Neural crest cell (in vitro differentiated cells): ENCODE results near the gene INPP5F. TPM values are rescaled to one million over a fixed set of nuclear protein-coding genes. Genes with fewer than 3 reads are reported as not detected.

Source experiments
- DNase-seq: peaks from one replicate; pipeline ENCODE4 v3.0.0; 2021; ENCODE audit warnings: low read depth, mixed read lengths, low spot score
- H3K27ac Mint-ChIP-seq: one replicate; pipeline ENCODE4 v1.8.0; 2021; ENCODE audit warnings: mild to moderate bottlenecking, mixed read lengths; ENCODE audit not compliant: unreplicated experiment
- H3K27me3 Mint-ChIP-seq: 2 replicates; pipeline ENCODE4 v1.8.0; 2021; ENCODE audit warnings: low read depth, mild to moderate bottlenecking, mixed read lengths
- H3K36me3 Mint-ChIP-seq: 2 replicates; pipeline ENCODE4 v1.8.0; 2021; ENCODE audit warnings: low read depth, mild to moderate bottlenecking, mixed read lengths
- H3K4me1 Mint-ChIP-seq: 2 replicates; pipeline ENCODE4 v1.8.0; 2021; ENCODE audit warnings: mixed read lengths
- H3K4me3 Mint-ChIP-seq: one replicate; pipeline ENCODE4 v1.8.0; 2021; ENCODE audit warnings: mild to moderate bottlenecking, mixed read lengths
- H3K9me3 Mint-ChIP-seq: 2 replicates; pipeline ENCODE4 v1.8.0; 2021; ENCODE audit warnings: mixed read lengths
- total RNA-seq: library from RNA; stranded (reverse); gene quantifications from 2 replicates; pipeline ENCODE4 v1.2.1, GENCODE V29; 2021
- TF ChIP-seq, protein P1 (sequence below): fragments of 200-600 bp; sonication (generic); conservative IDR thresholded peaks from 2 replicates; pipeline ENCODE4 v1.5.0; 2021; ENCODE audit warnings: antibody characterized with exemption, mild to moderate bottlenecking

INPP5F gene
- total RNA-seq, 1 donor from 2014 or later: 95.4 TPM

DNA sequence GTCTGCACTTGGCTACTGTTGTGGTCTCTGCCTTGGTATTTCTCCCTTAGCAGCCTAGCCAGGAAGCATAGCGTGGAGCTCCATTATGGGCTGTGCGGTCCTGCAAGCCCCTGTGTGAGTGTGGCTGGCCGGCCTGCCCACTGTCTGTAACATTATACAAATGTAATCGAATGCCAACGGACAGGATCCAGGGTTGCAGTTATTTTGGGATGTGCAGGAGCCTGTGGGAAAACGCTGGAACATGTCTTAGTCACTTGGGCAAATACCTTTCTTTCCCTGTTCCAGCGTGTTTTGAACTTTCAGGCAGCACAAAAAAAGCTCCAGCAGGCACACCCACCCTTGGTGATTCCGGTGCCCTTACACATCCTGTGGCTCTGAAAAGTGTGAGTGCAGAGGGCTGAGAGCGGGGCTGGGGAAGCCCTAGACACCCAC lies 45.2 kb upstream of the INPP5F start:
- Mint-ChIP-seq H3K27me3 (no peaks in the 10 kb centered on the region), H3K4me3 (no peak overlapping the region), H3K9me3 (no peaks in the 10 kb centered on the region), H3K36me3 (peaks cover 3% of the 10 kb centered on the region), H3K4me1 (peaks cover 4% of the 10 kb centered on the region), H3K27ac (no peak overlapping the region)
- DNase-seq: no peak
- TF ChIP-seq, protein P1, sequence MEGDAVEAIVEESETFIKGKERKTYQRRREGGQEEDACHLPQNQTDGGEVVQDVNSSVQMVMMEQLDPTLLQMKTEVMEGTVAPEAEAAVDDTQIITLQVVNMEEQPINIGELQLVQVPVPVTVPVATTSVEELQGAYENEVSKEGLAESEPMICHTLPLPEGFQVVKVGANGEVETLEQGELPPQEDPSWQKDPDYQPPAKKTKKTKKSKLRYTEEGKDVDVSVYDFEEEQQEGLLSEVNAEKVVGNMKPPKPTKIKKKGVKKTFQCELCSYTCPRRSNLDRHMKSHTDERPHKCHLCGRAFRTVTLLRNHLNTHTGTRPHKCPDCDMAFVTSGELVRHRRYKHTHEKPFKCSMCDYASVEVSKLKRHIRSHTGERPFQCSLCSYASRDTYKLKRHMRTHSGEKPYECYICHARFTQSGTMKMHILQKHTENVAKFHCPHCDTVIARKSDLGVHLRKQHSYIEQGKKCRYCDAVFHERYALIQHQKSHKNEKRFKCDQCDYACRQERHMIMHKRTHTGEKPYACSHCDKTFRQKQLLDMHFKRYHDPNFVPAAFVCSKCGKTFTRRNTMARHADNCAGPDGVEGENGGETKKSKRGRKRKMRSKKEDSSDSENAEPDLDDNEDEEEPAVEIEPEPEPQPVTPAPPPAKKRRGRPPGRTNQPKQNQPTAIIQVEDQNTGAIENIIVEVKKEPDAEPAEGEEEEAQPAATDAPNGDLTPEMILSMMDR: no peak

DNA sequence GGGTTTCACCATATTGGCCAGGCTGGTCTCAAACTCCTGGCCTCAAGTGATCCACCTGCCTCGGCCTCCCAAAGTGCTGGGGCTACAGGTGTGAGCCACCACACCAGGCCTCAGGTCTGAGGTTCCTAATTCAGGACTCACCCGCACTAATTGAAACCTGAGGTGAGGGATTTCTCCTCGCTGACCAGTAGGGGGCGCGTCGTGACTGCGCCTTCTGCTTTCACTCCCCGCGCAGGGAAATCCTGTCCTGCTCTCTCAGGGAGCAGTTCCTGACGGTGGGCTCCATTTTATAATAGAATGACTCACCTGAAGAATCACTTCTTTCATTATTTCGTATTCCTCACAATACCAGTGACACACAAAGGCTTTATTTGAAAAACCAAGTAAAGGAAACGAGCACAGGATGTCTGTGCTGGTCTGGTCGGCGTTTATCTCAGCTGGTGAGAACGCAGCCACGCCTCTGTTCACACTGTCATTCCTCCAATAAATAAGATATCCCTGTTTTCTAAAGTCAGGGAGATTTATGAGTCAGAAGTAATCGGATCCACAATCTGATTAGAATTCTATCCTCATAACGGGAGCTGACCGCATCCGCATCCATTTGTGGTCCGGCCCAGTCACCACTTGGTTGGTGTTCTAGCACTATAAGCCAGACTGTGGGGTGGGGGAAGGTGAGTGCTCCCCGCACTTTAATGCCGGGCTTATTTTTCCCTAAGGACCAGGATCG lies 39.2 kb upstream of the INPP5F start:
- Mint-ChIP-seq H3K9me3 (no peaks in the 10 kb centered on the region), H3K27ac (peak overlapping the region; percentile 54), H3K4me3 (peak overlapping the region; percentile 77), H3K36me3 (no peaks in the 10 kb centered on the region), H3K27me3 (no peaks in the 10 kb centered on the region), H3K4me1 (peaks cover 37% of the 10 kb centered on the region)
- TF ChIP-seq, protein P1: peak; percentile 98
- DNase-seq: peak; percentile 83

DNA sequence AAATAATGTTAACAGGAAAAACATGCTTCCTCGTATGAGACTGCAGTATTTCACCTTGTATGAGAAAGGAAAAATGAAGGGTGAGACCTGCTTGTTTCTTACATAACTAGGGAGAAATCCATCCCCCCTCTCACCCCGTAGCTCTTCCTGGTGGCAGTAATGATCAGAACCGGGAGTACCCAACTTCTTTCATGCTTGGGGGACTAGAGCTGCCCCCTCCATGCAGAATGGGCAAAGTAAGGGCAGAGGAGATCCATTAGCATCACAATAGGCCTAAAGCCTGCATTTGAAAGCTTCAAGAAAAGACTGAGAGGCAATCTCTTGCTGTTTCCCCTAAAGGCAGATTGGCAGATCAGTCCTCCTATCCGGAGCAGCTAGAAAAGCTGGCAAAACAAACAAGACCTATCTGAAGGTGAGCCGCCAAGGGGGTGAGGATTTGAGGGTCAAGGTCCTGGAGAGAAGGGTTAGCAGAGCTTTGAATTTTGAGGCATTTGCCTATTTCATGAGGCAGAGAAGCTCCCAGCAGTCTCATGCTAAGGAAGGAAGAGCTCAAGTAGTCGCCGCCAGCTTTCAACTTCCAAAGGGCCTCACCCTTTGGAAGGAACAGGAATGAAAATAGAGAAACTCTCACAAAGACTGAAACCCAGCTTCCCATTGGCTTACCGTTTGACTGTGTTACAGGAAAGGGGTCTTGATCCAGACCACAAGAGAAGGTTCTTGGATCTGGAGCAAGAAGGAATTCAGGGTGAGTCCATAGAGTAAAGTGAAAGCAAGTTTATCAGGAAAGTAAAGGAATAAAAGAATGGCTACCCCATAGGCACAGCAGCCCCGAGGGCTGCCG lies 38.4 kb upstream of the INPP5F start:
- DNase-seq: peak; percentile 33
- no peaks in the 10 kb centered on the region for H3K36me3 Mint-ChIP-seq

DNA sequence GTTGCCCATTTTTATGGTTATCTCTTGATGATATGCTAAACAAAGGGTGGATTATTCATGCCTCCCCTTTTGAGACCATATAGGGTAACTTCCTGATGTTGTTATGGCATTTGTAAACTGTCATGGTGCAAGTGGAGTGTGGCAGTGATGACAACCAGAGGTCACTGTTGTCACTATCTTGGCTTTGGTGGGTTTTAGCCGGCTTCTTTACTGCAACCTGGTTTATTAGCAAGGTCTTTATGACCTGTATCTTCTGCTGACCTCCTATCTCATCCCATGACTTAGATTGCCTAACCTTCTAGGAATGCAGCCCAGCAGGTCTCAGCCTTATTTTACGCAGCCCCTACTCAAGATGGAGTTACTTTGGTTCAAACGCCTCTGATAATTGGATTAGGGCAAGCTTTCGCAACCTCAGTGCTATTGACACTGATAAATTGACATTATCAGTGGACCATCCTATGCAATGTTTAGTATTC lies 37.8 kb upstream of the INPP5F start:
- TF ChIP-seq, protein P1: no peak
- no peaks in the 10 kb centered on the region for H3K27me3 Mint-ChIP-seq
- no peak overlapping the region for H3K27ac Mint-ChIP-seq
- H3K36me3 Mint-ChIP-seq: no peaks in the 10 kb centered on the region
- peaks cover 45% of the 10 kb centered on the region for H3K4me1 Mint-ChIP-seq
- H3K9me3 Mint-ChIP-seq: peaks cover 6% of the 10 kb centered on the region
- DNase-seq: no peak
- H3K4me3 Mint-ChIP-seq: peak overlapping the region; percentile 77

More for the DNA sequence above, 38.4 kb upstream of the INPP5F start:
- peak overlapping the region; percentile 16 for H3K27ac Mint-ChIP-seq
- TF ChIP-seq, protein P1: no peak
- H3K4me1 Mint-ChIP-seq: peaks cover 39% of the 10 kb centered on the region
- H3K4me3 Mint-ChIP-seq: peak overlapping the region; percentile 77
- H3K27me3 Mint-ChIP-seq: no peaks in the 10 kb centered on the region
- no peaks in the 10 kb centered on the region for H3K9me3 Mint-ChIP-seq

DNA sequence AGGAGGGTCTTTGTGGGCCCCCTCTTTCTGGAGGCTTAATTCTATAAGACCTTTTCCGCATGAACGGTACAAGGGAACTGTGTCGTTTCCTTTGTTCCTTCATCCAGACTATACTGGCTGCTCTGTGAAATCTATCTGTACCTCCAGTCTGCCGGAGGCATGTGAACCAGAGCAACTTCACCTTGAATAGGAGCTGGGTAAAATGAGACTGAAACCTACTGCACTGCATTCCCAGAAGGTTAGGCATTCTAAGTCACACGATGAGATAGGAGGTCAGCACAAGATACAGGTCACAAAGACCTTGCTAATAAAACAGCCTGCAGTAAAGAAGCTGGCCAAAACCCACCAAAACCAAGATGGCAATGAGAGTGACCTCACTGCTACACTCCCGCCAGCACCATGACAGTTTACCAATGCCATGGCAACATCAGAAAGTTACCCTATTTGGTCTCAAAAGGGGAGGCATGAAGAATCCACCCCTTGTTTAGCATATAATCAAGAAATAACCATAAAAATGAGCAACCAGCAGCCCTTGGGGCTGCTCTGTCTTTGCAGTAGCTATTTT lies 36.8 kb upstream of the INPP5F start:
- Mint-ChIP-seq H3K27ac (peak overlapping the region; percentile 95), H3K9me3 (peaks cover 11% of the 10 kb centered on the region), H3K4me3 (peak overlapping the region; percentile 11), H3K36me3 (peaks cover 3% of the 10 kb centered on the region), H3K27me3 (no peaks in the 10 kb centered on the region), H3K4me1 (peaks cover 55% of the 10 kb centered on the region)
- TF ChIP-seq, protein P1: no peak
- DNase-seq: no peak
